Astrocyte of the hippocampus (primary cell): ENCODE results near the gene GREB1.

ENCODE experiments used
- DNase-seq: peaks from one replicate; pipeline ENCODE4 v3.0.0; 2011; ENCODE audit warnings: low read depth, low spot score

GREB1 gene

GRCh38 chr2:11665028-11665427 lies 131.2 kb downstream of the GREB1 start:
- DNase-seq = no peak

- no peak for DNase-seq
Measured at GRCh38 chr2:11665510-11666362, 131.9 kb downstream of the GREB1 start.

DNA sequence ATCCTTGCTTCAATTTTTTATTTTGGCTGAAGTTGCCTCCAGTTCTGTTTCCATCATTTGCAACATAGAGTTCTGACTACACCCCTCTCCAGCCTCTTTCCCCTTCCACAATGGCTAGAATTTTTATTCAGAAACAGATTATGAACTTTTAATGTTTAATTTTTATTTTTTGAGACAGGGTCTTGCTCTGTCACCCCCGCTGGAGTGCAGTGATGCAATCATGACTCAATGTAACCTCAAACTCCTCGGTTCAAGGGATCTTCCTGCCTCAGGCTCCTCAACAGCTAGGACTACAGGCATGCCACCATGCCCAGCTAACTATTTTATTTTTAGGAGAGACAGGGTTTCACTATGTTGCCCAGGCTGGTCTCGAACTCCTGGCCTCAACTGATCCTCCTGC lies 133.3 kb downstream of the GREB1 start:
- no peak for DNase-seq

GRCh38 chr2:11667866-11668637 lies 134.2 kb downstream of the GREB1 start:
- DNase-seq = no peak

DNA sequence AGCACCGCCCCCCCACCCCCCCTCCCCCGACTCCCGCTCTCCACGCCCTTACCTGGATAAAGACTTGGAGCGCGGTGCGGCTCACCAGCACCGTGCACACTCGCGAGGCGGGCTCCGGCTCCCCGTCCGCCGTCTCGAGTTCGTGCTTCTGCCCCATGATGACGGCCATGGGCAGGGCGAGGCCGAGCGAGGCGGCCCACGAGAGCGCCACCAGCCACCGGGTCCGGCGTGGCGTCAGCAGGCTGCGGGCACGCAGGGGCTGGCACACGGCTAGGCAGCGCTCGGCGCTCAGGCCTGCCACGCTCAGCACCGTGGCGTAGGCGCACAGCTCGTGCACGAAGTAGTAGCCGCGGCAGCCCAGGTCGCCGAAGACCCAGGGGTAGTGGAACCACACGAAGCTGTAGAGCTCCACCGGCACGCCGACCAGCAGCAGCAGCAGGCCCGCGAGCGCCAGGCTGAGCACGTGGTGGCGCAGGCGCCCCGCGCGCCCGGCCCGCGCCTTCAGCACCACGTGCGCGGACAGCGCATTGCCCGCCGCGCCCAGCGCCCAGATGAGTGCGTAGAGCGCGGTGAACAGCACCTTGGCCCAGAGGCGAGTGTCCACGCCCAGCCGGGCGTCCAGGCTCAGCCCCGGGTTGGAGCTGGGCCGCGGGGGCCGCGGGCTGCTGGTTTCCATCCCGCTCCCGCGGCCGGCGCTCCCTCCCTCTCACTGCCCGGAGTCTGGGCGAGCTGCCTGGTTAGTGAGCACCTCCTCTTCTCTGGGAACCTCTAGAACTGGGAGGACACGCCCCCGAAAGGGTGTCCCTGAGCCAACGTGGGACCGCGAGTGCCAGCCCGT lies 135.8 kb downstream of the GREB1 start, which contains the start of gene NTSR2:
Gene NTSR2, minus strand, starts transcription at position 742 of the 838 bp plus-strand sequence. Its CDS starts 66 bp downstream, at position 676.
- peak; percentile 90 for DNase-seq

- no peak for DNase-seq
Measured at GRCh38 chr2:11672407-11672806, 138.6 kb downstream of the GREB1 start.

GRCh38 chr2:11674983-11675382 lies 141.1 kb downstream of the GREB1 start:
- no peak for DNase-seq

DNA sequence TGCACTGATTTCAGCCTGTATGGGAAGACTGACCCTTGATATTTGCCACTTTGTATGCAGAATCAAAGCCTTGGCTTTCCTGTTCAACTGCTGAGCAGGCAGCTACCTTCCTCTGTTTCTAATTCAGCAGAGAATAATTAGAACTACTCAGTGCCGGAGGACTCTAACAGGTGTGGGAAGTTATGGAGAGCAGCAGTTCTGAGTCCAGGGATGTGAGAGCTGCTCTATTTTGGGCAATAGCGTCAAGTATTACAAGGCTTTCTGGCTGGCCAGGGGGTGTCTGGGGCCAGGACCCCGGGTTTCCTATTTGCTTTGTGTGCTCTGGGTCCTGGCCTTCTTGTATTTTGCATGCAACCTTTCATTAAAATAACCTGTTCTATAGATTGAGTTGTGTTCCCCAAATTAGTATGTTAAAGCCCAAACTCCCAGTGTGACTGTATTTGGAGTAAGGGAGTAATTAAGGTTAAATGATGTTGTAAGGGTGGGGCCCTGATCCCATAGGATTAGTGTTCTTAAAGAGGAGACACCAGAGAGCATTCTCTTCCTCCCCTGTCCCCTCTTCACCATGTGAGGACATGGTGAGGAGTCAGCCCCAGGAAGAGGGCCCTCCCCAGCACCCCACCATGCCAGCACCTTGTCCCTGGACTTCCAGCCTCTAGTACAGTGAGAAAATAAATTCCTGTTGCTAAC lies 141.7 kb downstream of the GREB1 start:
- DNase-seq = no peak

DNA sequence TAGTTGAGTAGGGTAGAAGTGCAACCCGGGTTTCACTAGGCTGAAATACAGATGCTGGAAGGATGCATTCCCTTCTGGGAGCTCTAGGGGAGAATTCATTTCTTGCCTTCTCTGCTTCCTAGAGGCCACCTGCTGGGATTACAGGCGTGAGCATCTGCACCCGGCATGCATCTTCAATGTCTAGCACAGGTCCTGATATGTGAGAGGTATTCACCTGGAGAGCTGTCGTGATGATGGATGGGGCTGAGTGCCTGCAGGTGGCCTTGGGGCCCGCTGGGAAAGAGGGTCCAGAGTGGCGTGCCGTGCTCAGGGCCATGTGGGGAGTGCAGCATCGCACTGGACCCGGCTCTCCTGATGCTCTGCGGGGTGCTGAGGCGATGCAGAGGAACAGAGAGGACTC lies 142.8 kb downstream of the GREB1 start:
- no peak for DNase-seq

DNA sequence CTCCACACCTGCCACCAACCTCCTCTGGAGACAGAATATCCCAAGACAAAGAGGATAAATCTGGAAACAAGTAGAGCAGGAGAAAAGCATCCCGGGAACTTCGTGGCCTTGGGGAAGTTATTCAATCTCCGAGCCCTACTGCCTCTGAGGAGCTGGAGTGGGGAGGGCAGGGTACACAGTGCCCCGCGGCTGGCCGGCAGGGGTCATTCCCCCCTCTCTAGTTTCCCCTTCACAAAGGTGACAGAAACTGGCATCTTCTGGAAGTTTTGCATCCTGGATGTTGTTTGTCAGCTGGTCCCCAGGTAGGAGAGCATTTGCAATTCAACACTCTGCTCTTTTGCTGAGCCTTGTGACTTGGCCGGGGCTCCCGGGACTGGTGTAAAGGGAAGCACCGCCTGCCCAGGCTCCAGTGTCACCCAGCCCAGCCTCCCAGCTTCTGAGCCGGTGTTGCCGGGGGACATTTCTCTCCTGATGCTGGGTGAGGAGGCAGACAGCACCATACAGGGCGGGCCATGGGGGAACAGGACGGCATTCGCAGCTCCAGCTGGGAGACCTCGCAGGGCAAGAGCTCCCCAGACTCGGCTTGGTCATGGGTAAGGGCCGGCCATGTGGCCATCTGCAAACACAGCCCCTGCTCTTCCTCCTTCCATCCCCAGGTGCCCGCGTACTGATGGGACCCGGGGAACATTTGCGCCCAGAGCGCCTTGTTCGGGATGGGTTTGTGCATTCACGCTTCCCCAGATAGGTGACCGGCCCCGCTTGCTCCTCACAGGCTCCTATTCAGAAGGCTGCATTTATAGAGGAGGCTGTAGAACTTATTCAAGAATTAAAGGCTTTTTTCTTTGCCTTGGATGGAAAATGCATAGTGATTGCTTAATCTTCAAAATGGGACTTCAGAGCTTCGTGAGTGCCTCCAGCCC lies 143.6 kb downstream of the GREB1 start:
- DNase-seq = no peak

- DNase-seq = no peak
Measured at GRCh38 chr2:11678306-11678960, 144.6 kb downstream of the GREB1 start.

GRCh38 chr2:11679016-11679415 lies 145.2 kb downstream of the GREB1 start:
- DNase-seq = no peak

- DNase-seq = no peak
Measured at GRCh38 chr2:11679486-11680181, 145.8 kb downstream of the GREB1 start.

DNA sequence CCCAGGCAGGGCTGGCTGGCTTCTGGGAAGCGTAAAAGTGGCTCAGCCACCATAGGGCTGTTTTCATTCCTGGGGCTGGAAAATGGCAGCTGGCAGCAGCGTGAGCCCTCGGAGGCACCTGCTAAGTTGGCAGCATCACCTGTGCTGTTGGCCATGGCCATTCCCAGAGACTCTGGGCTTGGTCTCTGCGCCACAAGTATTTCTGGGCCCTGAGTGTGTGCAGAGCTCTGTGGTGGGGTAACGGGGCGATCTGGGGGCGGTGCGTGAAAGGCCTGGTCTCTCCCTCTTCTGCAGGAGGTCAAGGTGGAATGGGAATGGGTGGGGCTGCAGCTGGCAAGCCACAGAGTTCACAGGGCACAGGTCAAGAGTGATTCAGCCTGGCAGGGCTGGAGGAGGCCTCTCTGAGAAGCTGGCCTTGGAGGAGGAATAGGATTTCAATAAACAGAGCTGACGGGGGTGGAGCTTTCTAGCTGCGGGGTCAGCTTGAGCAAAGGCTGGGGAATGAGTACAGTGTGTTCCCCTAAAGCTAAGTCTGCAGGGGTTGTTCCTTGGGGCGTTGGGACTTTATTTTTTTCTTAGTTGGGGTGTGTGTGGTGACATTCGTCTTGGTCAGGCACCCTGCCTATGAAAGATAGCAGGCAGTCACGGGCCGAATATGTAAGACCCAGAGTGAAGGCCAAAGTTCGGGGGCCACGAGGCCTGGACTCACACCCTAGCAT lies 146.5 kb downstream of the GREB1 start:
- no peak for DNase-seq

DNA sequence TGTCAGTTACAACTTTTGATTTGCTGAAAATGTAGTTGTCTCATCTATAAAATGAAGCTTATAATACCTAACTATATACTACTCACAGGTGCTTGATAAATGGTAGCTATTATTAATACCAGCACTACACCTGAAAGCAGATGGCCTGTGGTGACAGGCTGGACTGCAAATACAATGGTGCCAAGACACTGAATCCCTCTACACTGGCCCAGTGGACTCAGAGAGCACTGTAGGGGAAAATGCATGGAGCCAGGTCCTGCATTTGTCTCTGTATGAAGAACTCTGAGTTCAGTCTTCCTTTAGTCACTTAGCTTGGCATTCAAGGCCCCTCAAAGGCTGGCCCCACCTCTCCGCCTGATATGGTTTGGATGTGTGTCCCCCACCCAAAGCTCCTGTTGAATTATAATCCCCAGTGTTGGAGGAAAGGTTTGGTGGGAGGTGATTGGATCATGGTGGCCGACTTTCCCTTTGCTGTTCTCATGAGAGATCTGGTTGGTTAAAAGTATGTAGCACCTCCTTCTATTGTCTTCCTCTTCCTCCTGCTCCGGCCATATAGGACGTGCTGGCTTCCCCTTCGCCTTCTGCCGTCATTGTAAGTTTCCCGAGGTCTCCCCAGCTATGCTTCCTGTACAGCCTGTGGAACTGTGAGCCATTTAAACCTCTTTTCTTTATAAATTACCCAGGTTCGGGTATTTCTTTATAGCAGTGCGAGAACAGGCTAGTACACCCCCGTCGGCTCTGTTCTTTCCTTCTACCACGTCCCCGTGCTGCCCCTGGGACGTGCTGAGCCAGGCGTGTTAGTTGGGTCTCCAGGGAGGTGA lies 147.3 kb downstream of the GREB1 start:
- no peak for DNase-seq

DNA sequence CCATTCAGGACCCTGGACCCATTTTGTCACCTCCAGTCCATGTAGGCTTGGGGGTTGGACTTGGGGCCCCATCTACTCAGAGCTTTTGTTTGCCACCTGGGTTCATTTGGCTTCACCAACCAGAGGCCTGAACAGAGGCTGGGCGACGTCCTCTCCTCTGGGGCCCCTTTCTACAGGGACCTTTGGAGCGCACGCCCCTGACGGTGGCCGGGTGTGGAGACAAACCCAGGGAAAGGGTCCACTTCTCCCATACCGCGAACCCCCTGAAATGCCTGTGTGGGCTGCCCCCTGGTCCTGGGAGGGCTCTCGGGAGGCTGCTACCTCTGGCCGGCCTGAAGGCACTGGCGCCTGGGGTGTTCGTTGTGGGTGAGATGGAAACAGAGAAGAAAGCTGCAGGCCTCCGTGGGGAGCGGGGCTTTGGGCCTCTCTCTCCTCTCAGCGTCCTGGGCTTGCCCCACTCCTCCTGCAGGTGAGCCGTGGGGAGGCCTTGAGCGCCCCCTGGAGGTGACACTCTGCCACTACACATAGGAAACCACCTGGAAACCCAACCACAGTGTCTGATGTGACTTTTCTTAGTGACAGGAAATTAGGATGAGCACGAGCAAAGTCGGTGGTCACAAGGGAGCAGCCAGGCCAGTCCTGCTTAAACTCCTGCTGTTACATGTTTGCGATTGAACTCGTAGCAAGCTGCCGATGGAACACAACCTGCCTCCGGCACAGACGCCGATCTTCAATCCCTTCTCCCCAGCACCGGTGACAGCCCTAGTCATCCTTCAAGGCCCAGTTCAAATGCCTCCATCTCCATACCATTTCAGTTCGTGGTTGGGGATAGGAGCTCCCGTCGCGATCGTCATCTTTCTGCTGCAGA lies 148.1 kb downstream of the GREB1 start:
- DNase-seq = peak; percentile 36

- DNase-seq = no peak
Measured at GRCh38 chr2:11682590-11682915, 148.7 kb downstream of the GREB1 start.
